ENCODE data around the gene TTC9B.

TTC9B gene

DNA sequence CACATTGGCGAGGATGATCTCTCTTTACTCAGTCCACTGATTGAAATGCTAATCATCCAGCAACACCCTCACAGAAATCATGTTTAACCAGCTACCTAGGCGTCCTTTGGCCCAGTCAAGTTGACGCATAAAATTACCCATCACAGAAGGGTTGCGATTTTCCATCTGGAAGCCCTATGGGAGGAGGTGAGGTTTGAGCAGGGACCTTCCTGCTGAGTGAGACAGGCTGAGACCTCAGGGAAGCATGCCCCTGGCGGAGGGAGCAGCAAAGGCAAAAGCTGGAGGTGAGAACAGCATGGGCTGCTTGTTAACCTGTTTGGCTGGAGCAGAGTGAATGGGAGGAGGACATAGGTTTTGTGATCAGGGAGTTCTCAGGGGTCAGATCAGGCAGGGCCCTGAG, 7.3 kb downstream of the TTC9B start:
- no peak for DNase-seq (ENCODE audit: extremely low spot score)
- TF ChIP-seq, protein P1, sequence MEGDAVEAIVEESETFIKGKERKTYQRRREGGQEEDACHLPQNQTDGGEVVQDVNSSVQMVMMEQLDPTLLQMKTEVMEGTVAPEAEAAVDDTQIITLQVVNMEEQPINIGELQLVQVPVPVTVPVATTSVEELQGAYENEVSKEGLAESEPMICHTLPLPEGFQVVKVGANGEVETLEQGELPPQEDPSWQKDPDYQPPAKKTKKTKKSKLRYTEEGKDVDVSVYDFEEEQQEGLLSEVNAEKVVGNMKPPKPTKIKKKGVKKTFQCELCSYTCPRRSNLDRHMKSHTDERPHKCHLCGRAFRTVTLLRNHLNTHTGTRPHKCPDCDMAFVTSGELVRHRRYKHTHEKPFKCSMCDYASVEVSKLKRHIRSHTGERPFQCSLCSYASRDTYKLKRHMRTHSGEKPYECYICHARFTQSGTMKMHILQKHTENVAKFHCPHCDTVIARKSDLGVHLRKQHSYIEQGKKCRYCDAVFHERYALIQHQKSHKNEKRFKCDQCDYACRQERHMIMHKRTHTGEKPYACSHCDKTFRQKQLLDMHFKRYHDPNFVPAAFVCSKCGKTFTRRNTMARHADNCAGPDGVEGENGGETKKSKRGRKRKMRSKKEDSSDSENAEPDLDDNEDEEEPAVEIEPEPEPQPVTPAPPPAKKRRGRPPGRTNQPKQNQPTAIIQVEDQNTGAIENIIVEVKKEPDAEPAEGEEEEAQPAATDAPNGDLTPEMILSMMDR (IDR thresholded peaks at IDR 0.05; ENCODE audit: control extremely low read depth, extremely low read depth, low read depth, missing control alignments), result no peak
- CTCF ChIA-PET, result no interaction called here
- POLR2A ChIA-PET, result no interaction called here

DNA sequence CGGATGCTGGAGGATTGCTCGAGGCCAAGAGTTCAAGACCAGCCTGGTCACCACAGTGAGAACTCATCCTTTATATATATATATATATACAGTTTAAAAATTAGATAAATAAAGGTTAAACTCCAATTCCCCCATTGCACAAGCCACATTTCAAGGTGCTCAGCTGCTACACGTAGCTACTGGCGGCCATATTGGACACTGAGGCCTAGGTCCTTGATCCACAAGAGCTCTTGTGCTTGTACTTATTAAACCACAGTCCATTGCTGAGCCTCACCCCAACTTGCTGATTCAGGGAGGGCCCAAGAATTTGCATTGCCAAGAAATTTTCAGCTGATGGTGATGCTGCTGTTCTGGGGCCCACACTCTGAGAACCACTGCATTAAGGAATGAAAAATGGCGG, 9.6 kb downstream of the TTC9B start:
- TF ChIP-seq, protein P1 (IDR thresholded peaks at IDR 0.05; ENCODE audit: control extremely low read depth, extremely low read depth, low read depth, missing control alignments), result no peak
- DNase-seq (ENCODE audit: extremely low spot score), result no peak
- ChIA-PET CTCF (no interaction called here), POLR2A (interaction anchor here (0.5 kb wide), 1 partner anchor 78 kb away, joined by 7 read pairs; no protein-coding TSS in a partner anchor)

DNA sequence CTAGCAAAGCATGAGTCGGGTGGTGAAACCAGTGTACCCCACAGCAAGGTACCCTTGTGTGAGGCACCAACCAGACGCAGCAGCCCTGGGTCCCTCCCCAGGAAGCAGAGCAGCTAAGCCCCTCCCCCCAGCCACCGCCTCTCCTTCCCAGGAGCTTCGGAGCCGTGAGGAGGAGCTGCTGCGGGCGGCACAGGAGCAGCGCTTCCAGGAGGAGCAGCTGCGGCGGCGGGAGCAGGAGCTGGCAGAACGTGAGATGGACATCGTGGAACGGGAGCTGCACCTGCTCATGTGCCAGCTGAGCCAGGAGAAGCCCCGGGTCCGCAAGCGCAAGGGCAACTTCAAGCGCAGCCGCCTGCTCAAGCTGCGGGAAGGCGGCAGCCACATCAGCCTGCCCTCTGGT, 12.4 kb downstream of the TTC9B start:
- CTCF ChIA-PET, result interaction anchor here (0.7 kb wide), 1 partner anchor 66 kb away, joined by 3 read pairs; no protein-coding TSS in a partner anchor
- no peak for DNase-seq (ENCODE audit: extremely low spot score)
- TF ChIP-seq, protein P1 (IDR thresholded peaks at IDR 0.05; ENCODE audit: control extremely low read depth, extremely low read depth, low read depth, missing control alignments), result no peak
- POLR2A ChIA-PET, result no interaction called here

DNA sequence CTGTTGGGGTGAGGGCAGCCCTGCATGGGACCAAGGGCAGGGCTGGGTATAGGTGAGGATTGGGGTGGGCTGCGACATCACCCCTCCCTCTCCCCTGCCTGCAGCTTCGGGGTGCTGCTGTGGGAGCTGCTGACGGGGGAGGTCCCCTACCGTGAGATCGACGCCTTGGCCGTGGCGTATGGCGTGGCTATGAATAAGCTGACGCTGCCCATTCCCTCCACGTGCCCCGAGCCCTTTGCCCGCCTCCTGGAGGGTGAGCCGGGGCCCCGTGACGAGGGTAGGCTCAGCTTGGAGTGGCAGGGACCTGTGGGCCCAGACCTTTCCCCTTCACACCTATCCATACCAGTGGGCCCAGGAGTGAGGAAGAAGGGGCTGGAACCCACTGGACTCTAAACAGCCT, 13.8 kb downstream of the TTC9B start:
- ChIA-PET POLR2A (no interaction called here), CTCF (interaction anchor here (1.0 kb wide), 1 partner anchor 10 kb away, joined by 3 read pairs; no protein-coding TSS in a partner anchor)
- TF ChIP-seq, protein P1 (IDR thresholded peaks at IDR 0.05; ENCODE audit: control extremely low read depth, extremely low read depth, low read depth, missing control alignments), result no peak
- DNase-seq (ENCODE audit: extremely low spot score), result no peak

DNA sequence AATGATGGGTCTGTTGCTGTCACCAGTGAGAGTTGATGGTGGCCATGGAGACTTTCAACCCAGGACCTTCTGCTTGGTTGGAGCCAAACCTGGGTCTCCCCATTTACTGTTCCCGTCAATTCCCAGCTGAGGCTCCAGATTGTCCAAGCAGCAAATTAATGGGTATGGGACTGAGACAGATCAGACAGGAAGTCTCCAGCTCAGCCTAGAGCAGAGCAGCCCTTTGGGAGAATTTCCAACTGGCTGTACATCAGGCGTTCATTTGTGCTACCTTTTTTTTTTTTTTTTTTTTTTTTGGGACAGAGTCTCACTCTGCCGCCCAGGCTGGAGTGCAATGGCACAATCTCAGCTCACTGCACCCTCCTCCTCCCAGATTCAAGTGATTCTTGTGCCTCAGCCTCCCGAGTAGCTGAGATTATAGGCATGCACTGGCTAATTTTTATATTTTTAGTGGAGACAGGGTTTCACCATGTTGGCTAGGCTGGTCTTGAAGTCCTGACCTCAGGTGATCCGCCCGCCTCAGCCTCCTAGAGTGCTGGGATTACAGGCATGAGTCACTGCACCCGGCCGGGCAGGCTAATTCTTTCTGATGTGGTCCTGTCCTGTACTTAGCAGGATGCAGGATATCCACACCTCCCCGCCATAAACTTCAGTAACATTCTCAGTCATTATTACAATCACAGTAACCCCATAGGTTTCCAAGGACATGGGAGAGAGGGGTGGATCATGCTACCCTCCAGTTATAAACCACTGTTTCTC, 17.7 kb downstream of the TTC9B start:
- TF ChIP-seq, protein P1 (IDR thresholded peaks at IDR 0.05; ENCODE audit: control extremely low read depth, extremely low read depth, low read depth, missing control alignments), result no peak
- ChIA-PET POLR2A (interaction anchor here (1.0 kb wide), 1 partner anchor 10 kb away, joined by 3 read pairs; no protein-coding TSS in a partner anchor), CTCF (no interaction called here)
- no peak for DNase-seq (ENCODE audit: extremely low spot score)

DNA sequence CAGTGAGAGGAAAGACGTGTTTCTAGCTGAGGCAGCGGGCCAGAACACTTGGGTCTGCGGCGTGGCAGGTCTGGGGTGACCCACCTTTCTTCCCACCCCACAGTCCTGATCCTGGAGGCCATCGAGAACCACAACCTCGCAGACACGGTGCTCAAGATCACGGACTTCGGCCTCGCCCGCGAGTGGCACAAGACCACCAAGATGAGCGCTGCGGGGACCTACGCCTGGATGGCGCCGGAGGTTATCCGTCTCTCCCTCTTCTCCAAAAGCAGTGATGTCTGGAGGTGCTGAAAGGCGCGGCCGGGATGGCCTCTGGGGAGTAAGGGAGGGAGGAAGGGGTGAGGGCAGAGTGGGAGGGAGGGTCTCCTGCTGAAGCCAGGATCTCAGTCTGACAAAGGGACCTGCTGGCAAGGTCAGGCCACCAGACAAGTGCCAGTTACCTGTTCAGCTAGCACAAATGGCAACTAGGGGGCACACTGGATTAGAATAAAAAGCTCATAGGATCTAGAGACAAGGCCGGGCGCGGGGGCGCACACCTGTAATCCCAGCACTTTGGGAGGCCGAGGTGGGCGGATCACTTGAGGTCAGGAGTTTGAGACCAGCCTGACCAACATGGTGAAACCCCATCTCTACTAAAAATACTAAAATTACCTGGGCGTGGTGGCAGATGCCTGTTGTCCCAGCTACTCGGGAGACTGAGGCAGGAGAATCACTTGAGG, 19.8 kb downstream of the TTC9B start:
- ChIA-PET CTCF (interaction anchor here (1.3 kb wide), 1 partner anchor 58 kb away, joined by 3 read pairs; no protein-coding TSS in a partner anchor), POLR2A (no interaction called here)
- DNase-seq (ENCODE audit: extremely low spot score), result no peak
- TF ChIP-seq, protein P1 (IDR thresholded peaks at IDR 0.05; ENCODE audit: control extremely low read depth, extremely low read depth, low read depth, missing control alignments), result no peak
